HG02798 (cell line): Measurements from ENCODE around the gene RASIP1.

Source experiments
- ATAC-seq: cut with Tn5 transposase; IDR thresholded peaks from one replicate; pipeline ENCODE4 v1.9.1; 2021; ENCODE audit warnings: mild to moderate bottlenecking; ENCODE audit not compliant: unreplicated experiment, poor library complexity

RASIP1 gene

GRCh38 chr19:48678201-48678600, 62.2 kb downstream of the RASIP1 start:
- no peak for ATAC-seq

- ATAC-seq, result no peak
Measured at GRCh38 chr19:48676887-48677286, 63.5 kb downstream of the RASIP1 start.

GRCh38 chr19:48676487-48676886, 63.9 kb downstream of the RASIP1 start:
- ATAC-seq, result no peak

- ATAC-seq, result no peak
Measured at GRCh38 chr19:48674921-48675824, 65.2 kb downstream of the RASIP1 start.

GRCh38 chr19:48674216-48674809, 66.1 kb downstream of the RASIP1 start:
- ATAC-seq, result no peak

- ATAC-seq, result no peak
Measured at GRCh38 chr19:48673436-48674100, 66.8 kb downstream of the RASIP1 start.

- ATAC-seq, result no peak
Measured at GRCh38 chr19:48672994-48673393, 67.4 kb downstream of the RASIP1 start, which contains the start of gene NTN5. NTN5 (minus strand) TSS chr19:48673017; CDS start chr19:48670986, 2,031 bp downstream.

GRCh38 chr19:48671446-48671995, 68.9 kb downstream of the RASIP1 start:
- no peak for ATAC-seq

GRCh38 chr19:48670699-48671445, 69.5 kb downstream of the RASIP1 start:
- ATAC-seq, result no peak
